ENCODE results near the gene GPR87.

- TF ChIP-seq CEBPZ (IDR thresholded peaks at IDR 0.05; ENCODE audit: borderline replicate concordance, low read depth, low read length) (no peak), CTCF (IDR thresholded peaks at IDR 0.05 in 2 of 3, conservative IDR thresholded peaks at IDR 0.05 in 1 of 3; ENCODE audit: insufficient read depth in 2 of 3, low read depth in 1 of 3, low read length in 3 of 3) (no peak), CCNT2 (IDR thresholded peaks at IDR 0.05; ENCODE audit: borderline replicate concordance, extremely low read depth, insufficient read length, low read depth, low read length) (no peak), ZBTB1 (CRISPR knock-in tag; IDR thresholded peaks at IDR 0.05; ENCODE audit: borderline replicate concordance, low read depth) (no peak), SP2 (IDR thresholded peaks at IDR 0.05; ENCODE audit: extremely low read depth, low read depth, low read length, poor library complexity, severe bottlenecking) (no peak), TFAM (CRISPR knock-in tag; conservative IDR thresholded peaks at IDR 0.05) (no peak), CHD1 (IDR thresholded peaks at IDR 0.05; ENCODE audit: low read length) (no peak), EHMT2 (IDR thresholded peaks at IDR 0.05) (no peak), NR2C2 (CRISPR knock-in tag; IDR thresholded peaks at IDR 0.05) (no peak), NR2C2 (tag; IDR thresholded peaks at IDR 0.05) (no peak), POLR2A (conservative IDR thresholded peaks at IDR 0.05) (no peak), ARID3A (IDR thresholded peaks at IDR 0.05; ENCODE audit: borderline replicate concordance, low read depth, low read length) (no peak), ZNF263 (CRISPR knock-in tag; IDR thresholded peaks at IDR 0.05; ENCODE audit: borderline replicate concordance) (no peak), ELF2 (CRISPR knock-in tag; IDR thresholded peaks at IDR 0.05) (no peak), GABPA (tag; conservative IDR thresholded peaks at IDR 0.05; ENCODE audit: low read depth) (no peak)
Observed at GRCh38 chr3:151320131-151320530, 3.5 kb upstream of the GPR87 start.

Data from K562 (cell line).